ENCODE measurements around the gene SPTBN5.

DNA sequence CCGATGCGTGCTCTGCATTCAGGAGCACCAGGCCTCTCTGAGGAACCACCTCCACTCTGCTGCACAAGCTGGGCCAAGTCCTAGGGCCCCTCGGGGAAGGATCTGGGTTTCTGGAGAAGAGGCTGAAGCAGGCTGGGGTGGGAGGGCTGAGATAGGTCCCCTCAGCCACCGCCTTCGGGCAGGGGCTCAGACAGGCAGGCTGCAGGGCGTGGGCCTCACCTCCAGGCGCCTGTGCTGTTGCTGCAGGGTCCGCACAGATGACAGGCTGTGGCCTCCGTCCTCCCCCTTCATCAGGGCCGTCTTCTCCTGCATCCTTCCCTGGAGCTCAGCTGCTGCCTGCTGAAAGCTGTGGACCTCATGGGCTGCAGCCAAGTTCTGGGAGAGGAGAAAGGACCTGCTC lies 40.0 kb downstream of the SPTBN5 start:
- TF ChIP-seq, protein P1, sequence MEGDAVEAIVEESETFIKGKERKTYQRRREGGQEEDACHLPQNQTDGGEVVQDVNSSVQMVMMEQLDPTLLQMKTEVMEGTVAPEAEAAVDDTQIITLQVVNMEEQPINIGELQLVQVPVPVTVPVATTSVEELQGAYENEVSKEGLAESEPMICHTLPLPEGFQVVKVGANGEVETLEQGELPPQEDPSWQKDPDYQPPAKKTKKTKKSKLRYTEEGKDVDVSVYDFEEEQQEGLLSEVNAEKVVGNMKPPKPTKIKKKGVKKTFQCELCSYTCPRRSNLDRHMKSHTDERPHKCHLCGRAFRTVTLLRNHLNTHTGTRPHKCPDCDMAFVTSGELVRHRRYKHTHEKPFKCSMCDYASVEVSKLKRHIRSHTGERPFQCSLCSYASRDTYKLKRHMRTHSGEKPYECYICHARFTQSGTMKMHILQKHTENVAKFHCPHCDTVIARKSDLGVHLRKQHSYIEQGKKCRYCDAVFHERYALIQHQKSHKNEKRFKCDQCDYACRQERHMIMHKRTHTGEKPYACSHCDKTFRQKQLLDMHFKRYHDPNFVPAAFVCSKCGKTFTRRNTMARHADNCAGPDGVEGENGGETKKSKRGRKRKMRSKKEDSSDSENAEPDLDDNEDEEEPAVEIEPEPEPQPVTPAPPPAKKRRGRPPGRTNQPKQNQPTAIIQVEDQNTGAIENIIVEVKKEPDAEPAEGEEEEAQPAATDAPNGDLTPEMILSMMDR (IDR thresholded peaks at IDR 0.05), result no peak
- TF ChIP-seq ZFX (IDR thresholded peaks at IDR 0.05; ENCODE audit: borderline replicate concordance), result no peak
